ENCODE results near the gene CNTNAP2. TPM values are rescaled to one million over a fixed set of nuclear protein-coding genes. Genes with fewer than 3 reads are reported as not detected.

Gene CNTNAP2
- total and polyA plus RNA-seq, 7 experiments from 2014 or later = 0.02 to 0.48 (median 0.24) TPM; not detected in 2

GRCh38 chr7:148093375-148094166 is 1977.0 kb downstream of the CNTNAP2 start:
- Mint-ChIP-seq H3K9me3 (no peaks in the 10 kb centered on the region), H3K36me3 (no peaks in the 10 kb centered on the region), H3K27ac (no peak overlapping the region), H3K4me3 (no peak overlapping the region), H3K27me3 (peaks cover 0 to 19% (median 10%) of the 10 kb centered on the region in 5 donors), H3K4me1 (no peaks in the 10 kb centered on the region)
- no peak overlapping the region for H3K4me3 ChIP-seq (ENCODE audit: low read length)
- no peaks in the 10 kb centered on the region for H3K9me3 ChIP-seq (ENCODE audit: control insufficient read depth in 2 of 3, low read length in 3 of 3)
- no peaks in the 10 kb centered on the region for H3K27me3 ChIP-seq (ENCODE audit: control insufficient read depth in 2 of 2, insufficient read depth in 2 of 2, low read length in 2 of 2)
- POLR2A ChIA-PET = no interaction called here
- CTCF ChIA-PET = interaction anchor here (0.7 kb wide), 1 partner anchor 18 kb away, joined by 3 read pairs; no protein-coding TSS in a partner anchor
- ATAC-seq = no peak
- intact Hi-C loops (cut with micrococcal nuclease) = no loop called here
- no peak overlapping the region for H3K27ac ChIP-seq (ENCODE audit: low read depth, low read length)
- no peak for DNase-seq
- H3K4me1 ChIP-seq (ENCODE audit: control insufficient read depth in 2 of 2, insufficient read depth in 2 of 2, low read length in 2 of 2) = no peaks in the 10 kb centered on the region
- no peaks in the 10 kb centered on the region for H3K36me3 ChIP-seq (ENCODE audit: control insufficient read depth in 2 of 3, insufficient read depth in 3 of 3, low read length in 3 of 3)

- no peaks in the 10 kb centered on the region for H3K4me1 Mint-ChIP-seq
- H3K27me3 Mint-ChIP-seq = peaks cover 0 to 19% (median 10%) of the 10 kb centered on the region in 5 donors
- intact Hi-C loops (cut with micrococcal nuclease) = no loop called here
- H3K9me3 Mint-ChIP-seq = peaks cover 0 to 3% (median 0%) of the 10 kb centered on the region in 11 donors
- Histone ChIP-seq H3K36me3 (ENCODE audit: control insufficient read depth in 2 of 3, insufficient read depth in 3 of 3, low read length in 3 of 3) (no peaks in the 10 kb centered on the region), H3K27ac (ENCODE audit: low read depth, low read length) (no peak overlapping the region), H3K27me3 (ENCODE audit: control insufficient read depth in 2 of 2, insufficient read depth in 2 of 2, low read length in 2 of 2) (no peaks in the 10 kb centered on the region), H3K4me1 (ENCODE audit: control insufficient read depth in 2 of 2, insufficient read depth in 2 of 2, low read length in 2 of 2) (no peaks in the 10 kb centered on the region), H3K9me3 (ENCODE audit: control insufficient read depth in 2 of 3, low read length in 3 of 3) (no peaks in the 10 kb centered on the region), H3K4me3 (ENCODE audit: low read length) (no peak overlapping the region)
- ChIA-PET CTCF (no interaction called here), POLR2A (no interaction called here)
- ATAC-seq (no peak), DNase-seq (no peak)
- no peak overlapping the region for H3K27ac Mint-ChIP-seq
- H3K36me3 Mint-ChIP-seq = no peaks in the 10 kb centered on the region
- H3K4me3 Mint-ChIP-seq = no peak overlapping the region
Measured at GRCh38 chr7:148095066-148095465, 1978.5 kb downstream of the CNTNAP2 start.

GRCh38 chr7:148104136-148104716 is 1987.6 kb downstream of the CNTNAP2 start:
- Mint-ChIP-seq H3K36me3 (no peaks in the 10 kb centered on the region), H3K27me3 (peaks cover 0 to 11% (median 11%) of the 10 kb centered on the region in 5 donors), H3K4me1 (no peaks in the 10 kb centered on the region), H3K27ac (no peak overlapping the region), H3K9me3 (peaks cover 0 to 7% (median 4%) of the 10 kb centered on the region in 11 donors), H3K4me3 (no peak overlapping the region)
- POLR2A ChIA-PET = no interaction called here
- CTCF ChIA-PET = no interaction called here
- no peaks in the 10 kb centered on the region for H3K9me3 ChIP-seq (ENCODE audit: control insufficient read depth in 2 of 3, low read length in 3 of 3)
- no peaks in the 10 kb centered on the region for H3K4me1 ChIP-seq (ENCODE audit: control insufficient read depth in 2 of 2, insufficient read depth in 2 of 2, low read length in 2 of 2)
- no peak overlapping the region for H3K4me3 ChIP-seq (ENCODE audit: low read length)
- ATAC-seq (no peak), DNase-seq (no peak)
- no peaks in the 10 kb centered on the region for H3K36me3 ChIP-seq (ENCODE audit: control insufficient read depth in 2 of 3, insufficient read depth in 3 of 3, low read length in 3 of 3)
- intact Hi-C loops (cut with micrococcal nuclease) = no loop called here
- H3K27ac ChIP-seq (ENCODE audit: low read depth, low read length) = no peak overlapping the region
- no peaks in the 10 kb centered on the region for H3K27me3 ChIP-seq (ENCODE audit: control insufficient read depth in 2 of 2, insufficient read depth in 2 of 2, low read length in 2 of 2)

GRCh38 chr7:148104924-148105323 is 1988.3 kb downstream of the CNTNAP2 start:
- peaks cover 0 to 6% (median 3%) of the 10 kb centered on the region in 11 donors for H3K9me3 Mint-ChIP-seq
- Histone ChIP-seq H3K4me3 (ENCODE audit: low read length) (no peak overlapping the region), H3K27ac (ENCODE audit: low read depth, low read length) (no peak overlapping the region), H3K9me3 (ENCODE audit: control insufficient read depth in 2 of 3, low read length in 3 of 3) (no peaks in the 10 kb centered on the region), H3K27me3 (ENCODE audit: control insufficient read depth in 2 of 2, insufficient read depth in 2 of 2, low read length in 2 of 2) (no peaks in the 10 kb centered on the region), H3K4me1 (ENCODE audit: control insufficient read depth in 2 of 2, insufficient read depth in 2 of 2, low read length in 2 of 2) (no peaks in the 10 kb centered on the region), H3K36me3 (ENCODE audit: control insufficient read depth in 2 of 3, insufficient read depth in 3 of 3, low read length in 3 of 3) (no peaks in the 10 kb centered on the region)
- H3K4me3 Mint-ChIP-seq = no peak overlapping the region
- CTCF ChIA-PET = no interaction called here
- POLR2A ChIA-PET = no interaction called here
- H3K4me1 Mint-ChIP-seq = no peaks in the 10 kb centered on the region
- H3K36me3 Mint-ChIP-seq = no peaks in the 10 kb centered on the region
- intact Hi-C loops (cut with micrococcal nuclease) = no loop called here
- no peak for DNase-seq
- peaks cover 0 to 11% (median 11%) of the 10 kb centered on the region in 5 donors for H3K27me3 Mint-ChIP-seq
- ATAC-seq = no peak
- no peak overlapping the region for H3K27ac Mint-ChIP-seq

- Mint-ChIP-seq H3K27me3 (peaks cover 0 to 19% (median 11%) of the 10 kb centered on the region in 5 donors), H3K4me3 (no peak overlapping the region), H3K4me1 (no peaks in the 10 kb centered on the region), H3K9me3 (peaks cover 0 to 6% (median 0%) of the 10 kb centered on the region in 11 donors), H3K36me3 (no peaks in the 10 kb centered on the region), H3K27ac (no peak overlapping the region)
- ATAC-seq (no peak), DNase-seq (no peak)
- Histone ChIP-seq H3K9me3 (ENCODE audit: control insufficient read depth in 2 of 3, low read length in 3 of 3) (no peaks in the 10 kb centered on the region), H3K27ac (ENCODE audit: low read depth, low read length) (no peak overlapping the region), H3K4me1 (ENCODE audit: control insufficient read depth in 2 of 2, insufficient read depth in 2 of 2, low read length in 2 of 2) (no peaks in the 10 kb centered on the region), H3K36me3 (ENCODE audit: control insufficient read depth in 2 of 3, insufficient read depth in 3 of 3, low read length in 3 of 3) (no peaks in the 10 kb centered on the region), H3K27me3 (ENCODE audit: control insufficient read depth in 2 of 2, insufficient read depth in 2 of 2, low read length in 2 of 2) (no peaks in the 10 kb centered on the region), H3K4me3 (ENCODE audit: low read length) (no peak overlapping the region)
- ChIA-PET CTCF (interaction anchor here (1.1 kb wide), 1 partner anchor 36 kb away, joined by 3 read pairs; no protein-coding TSS in a partner anchor), POLR2A (no interaction called here)
- intact Hi-C loops (cut with micrococcal nuclease) = no loop called here
Measured at GRCh38 chr7:148105853-148106252, 1989.3 kb downstream of the CNTNAP2 start.

GRCh38 chr7:148107443-148108127 is 1991.0 kb downstream of the CNTNAP2 start:
- Mint-ChIP-seq H3K27ac (no peak overlapping the region), H3K27me3 (peaks cover 0 to 24% (median 11%) of the 10 kb centered on the region in 5 donors), H3K36me3 (no peaks in the 10 kb centered on the region), H3K4me1 (no peaks in the 10 kb centered on the region), H3K9me3 (peaks cover 0 to 5% (median 0%) of the 10 kb centered on the region in 11 donors), H3K4me3 (no peak overlapping the region)
- Histone ChIP-seq H3K27ac (ENCODE audit: low read depth, low read length) (no peak overlapping the region), H3K4me3 (ENCODE audit: low read length) (no peak overlapping the region), H3K9me3 (ENCODE audit: control insufficient read depth in 2 of 3, low read length in 3 of 3) (no peaks in the 10 kb centered on the region), H3K27me3 (ENCODE audit: control insufficient read depth in 2 of 2, insufficient read depth in 2 of 2, low read length in 2 of 2) (no peaks in the 10 kb centered on the region), H3K36me3 (ENCODE audit: control insufficient read depth in 2 of 3, insufficient read depth in 3 of 3, low read length in 3 of 3) (no peaks in the 10 kb centered on the region), H3K4me1 (ENCODE audit: control insufficient read depth in 2 of 2, insufficient read depth in 2 of 2, low read length in 2 of 2) (no peaks in the 10 kb centered on the region)
- ChIA-PET POLR2A (no interaction called here), CTCF (no interaction called here)
- intact Hi-C loops (cut with micrococcal nuclease) = no loop called here
- ATAC-seq (no peak), DNase-seq (no peak)
